Measurements from ENCODE around the gene VAV3.

Gene VAV3

DNA sequence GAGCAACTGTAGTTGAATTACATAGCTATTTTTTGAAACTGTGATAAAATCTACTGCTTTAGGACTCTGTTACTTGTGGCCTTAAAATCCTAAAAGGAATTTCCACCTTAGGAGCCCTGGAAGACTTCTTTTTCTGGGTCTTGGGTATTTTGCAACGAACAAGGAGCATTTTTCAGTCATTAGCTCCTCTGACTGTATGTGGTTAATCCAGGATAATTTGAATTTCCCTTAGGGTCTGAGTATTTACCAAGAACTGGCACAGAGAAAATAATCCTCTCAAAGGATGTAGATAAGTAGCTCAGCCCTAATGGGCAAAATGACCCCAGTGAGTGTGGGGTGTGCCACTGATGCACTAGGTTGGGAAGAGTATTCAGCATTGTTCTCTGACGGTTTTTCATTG is 170.4 kb downstream of the VAV3 start:
- no peak for DNase-seq (ENCODE audit: low read depth, low spot score)

DNA sequence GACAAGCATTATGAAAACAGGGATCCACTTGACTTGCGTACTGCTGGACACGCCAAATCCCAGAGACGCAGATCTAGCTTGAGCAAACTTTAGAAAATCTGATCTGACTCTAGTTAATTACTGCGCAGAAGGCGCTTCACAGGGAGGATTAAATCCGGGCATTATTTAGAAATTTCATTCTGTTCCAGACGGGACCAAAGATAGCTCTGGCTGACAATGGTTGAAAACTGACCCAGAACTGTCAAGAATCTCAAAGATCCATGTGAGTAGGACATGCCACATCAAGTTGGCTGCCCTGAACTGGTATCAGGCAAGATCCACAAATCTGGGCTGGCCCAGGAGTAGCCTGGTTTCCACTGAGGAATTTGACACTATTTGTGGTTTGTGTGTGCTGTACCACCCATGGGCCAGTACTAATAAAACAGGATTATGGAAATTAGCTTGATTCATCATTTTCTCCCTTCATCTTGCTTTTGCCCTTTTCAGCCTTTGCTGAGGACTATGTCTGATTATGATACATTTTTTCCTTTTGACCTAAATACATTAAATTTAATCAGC is 171.0 kb downstream of the VAV3 start:
- DNase-seq (ENCODE audit: low read depth, low spot score): no peak

DNA sequence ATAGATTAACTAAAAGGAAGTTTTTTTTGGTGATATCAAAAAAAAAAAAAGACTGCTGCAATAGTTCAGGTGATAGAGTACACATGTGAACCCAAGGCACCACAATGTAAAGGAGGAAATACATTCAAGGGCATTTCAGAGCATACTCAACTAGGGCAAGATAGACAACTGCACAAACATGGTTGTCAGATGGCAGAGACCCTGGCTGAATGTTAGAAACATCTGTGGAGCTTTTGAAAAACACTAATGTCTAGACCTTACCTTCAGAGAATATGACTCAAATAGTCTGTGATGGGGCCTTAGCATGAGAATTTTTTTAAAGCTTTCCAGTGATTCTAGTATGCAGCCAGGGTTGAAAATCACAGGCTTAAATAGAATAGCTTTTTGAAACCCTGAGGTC is 173.6 kb downstream of the VAV3 start:
- DNase-seq (ENCODE audit: low read depth, low spot score): no peak

DNA sequence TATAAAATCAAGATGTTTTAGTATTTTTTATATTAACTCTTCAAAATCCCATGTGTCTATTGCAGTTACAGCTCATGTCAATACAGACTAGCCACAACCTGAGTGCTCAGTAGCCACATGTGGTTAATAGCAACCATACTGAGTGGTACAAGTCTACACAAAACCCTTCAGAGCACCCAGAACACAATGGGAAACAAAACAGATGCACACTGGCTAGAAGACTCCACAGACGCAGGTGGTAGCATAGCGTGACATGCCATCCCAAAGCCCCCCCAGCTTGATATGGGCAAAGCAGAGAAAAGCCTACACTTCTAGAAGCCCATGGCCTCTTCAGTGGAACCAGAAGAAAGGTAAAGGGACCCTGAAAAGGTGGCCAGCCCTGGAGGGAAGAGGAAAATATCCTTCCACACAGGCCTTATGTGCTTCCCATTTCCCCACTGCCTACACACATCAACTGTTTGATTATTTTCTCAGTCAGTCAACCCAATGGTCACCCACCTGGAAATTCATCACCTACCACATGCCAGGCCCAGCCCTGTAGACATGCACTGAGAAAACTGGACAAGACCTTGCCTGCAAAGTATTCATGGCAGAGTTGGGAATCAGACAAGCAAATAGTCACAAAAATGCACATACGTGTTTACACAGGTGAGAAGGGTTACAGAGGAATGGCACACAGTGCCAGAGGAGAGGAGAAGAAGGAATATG is 175.0 kb downstream of the VAV3 start:
- DNase-seq (ENCODE audit: low read depth, low spot score): no peak

DNA sequence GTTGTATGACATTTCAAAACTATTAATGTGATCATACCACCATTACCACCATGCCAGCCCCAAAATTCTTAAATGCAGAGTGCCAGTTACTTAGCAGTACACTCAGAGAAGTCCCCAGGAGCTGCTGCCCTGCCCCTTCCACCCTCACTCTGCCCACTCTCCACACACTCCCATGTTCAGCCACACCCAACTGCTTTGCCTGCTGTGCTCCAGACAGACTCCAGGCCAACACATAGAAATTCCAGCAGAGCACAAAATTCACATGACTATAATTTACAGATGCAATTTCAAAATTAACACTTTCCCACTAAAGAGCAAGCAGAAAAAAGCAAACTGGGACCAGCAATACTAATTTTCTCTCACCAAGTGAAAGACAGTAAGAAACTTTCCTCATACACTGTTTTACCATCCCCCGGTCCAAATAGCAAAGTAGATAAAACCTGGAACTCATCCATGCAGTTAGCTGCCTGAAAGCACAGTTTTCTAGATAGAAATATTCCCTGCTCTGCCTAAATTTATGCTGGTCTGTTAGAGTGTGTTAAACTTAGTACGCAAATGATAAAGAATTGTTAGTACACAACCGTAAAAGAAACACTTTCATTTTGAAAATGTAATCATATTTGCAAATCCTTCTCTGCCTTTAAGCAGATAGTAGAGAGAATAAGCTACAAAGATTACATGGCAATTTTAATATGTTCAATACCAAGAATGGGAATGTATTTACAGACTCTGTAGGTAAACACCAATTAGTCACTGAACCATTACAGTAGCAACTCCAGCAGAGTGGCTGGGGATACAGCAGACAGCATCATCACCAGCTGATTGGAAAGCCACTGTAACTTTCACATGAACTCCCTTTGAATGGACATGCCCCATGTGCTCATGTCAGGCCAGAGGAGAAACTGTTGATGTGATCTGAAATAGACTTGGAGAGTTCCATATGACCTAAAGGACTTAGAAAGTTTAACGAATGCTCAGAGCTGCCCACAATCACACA is 176.5 kb downstream of the VAV3 start:
- no peak for DNase-seq (ENCODE audit: low read depth, low spot score)

DNA sequence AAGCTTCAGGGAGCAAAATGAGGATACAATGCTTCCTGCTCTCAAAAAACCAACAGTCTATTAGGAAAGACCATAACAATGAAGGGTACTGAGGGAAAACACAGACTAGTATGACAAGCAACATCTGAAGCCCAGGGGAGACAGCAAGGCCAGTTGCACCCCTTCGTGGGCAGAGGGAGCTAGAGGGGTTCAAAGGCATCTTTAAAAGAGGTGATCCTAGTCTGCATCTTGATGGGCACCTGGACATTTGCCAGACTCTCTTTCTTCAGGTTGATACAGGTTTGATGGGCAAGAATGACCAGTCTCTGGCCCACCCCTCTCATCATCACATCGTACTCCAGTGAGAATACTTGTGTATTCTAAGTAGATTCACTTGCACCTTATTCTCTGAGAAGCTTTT is 177.7 kb downstream of the VAV3 start:
- DNase-seq (ENCODE audit: low read depth, low spot score): no peak

DNA sequence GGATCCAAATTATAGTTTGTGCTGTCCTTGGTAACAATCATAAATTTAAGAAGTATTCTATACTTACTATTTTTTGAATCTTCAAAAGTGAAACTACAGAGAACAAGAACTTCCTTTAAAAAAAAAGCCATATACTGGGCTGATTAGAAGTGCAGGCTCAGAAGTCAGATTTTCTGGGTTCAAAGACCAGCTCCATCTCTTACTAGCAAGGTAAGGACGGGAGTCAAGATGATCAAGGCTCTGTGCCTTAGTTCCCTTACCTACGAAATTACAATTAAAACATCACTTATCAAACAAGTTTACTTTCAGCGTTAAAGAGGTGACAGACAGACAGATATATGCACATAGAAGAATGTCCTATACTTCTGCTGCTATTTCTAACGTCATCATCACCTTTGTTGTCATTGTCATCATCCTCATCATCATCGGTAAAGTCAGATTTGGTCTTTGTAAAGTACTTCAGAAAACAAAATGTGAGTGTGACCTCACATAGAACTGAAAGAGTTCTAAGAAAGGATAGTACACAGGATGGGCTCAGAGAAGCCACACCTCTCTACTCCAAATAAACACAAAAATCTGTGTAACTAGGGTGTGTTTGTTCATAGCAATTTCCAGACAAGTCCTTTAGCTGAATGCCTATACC is 178.7 kb downstream of the VAV3 start:
- no peak for DNase-seq (ENCODE audit: low read depth, low spot score)

DNA sequence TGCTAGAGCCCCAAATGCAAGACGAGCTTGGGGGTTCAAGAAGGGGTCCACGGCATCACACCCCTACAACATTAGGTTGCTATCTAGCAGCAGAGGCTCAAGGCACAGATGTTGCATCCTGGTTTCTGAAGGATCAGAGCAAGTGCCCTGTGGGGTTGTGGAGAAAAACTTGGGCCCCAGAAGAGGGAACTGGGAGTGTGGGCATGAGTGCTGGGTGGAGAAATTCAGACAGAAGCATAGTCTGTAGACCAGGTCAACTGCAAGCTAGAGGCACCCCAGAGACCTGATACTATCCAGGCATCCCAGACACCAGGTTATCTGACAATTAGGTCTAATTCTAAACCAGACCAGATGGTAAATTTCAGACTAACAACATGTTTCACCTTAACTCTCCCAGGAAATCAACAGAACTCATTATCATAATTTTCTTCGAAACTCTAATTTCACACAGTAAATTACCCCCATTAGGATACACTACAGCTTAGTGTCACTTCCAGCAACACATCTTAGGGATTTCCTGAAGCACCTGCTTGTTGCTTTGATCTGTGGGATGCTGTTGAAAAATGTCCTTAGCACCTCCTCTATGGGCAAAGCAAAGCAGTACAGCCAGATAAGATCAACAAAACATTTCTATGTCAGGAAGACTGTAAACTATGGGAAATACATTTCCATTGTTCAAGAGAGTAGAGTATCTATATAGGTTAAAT is 179.3 kb downstream of the VAV3 start:
- no peak for DNase-seq (ENCODE audit: low read depth, low spot score)

DNA sequence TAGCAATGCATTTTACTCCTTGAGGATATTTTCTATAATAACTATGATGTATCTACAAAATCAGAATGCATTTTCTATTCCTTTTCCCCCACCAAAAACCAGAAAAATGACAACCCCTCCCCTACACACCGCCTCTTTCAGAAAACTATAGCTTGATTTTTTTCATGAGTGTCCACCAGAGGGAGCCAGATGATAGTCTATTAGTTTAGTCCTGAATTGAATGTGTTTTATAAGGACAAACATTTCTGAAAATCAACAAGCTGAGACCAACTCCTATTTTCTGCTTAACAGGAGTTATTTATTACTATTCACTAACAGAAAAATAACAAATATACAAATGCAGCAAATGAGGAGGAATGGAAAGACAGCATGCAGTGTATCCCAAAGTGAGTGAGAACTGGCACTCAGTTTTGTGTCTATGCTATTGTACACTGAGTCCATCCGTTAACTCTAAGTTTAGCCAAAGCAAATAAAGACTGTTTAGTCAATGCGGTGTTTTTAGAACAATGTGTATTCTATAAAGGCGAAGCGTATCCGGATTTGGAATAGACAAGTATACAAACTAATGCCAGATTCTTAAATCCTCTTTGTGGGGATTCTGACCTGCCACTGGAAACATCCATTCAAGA is 182.6 kb downstream of the VAV3 start:
- peak; percentile 7 for DNase-seq (ENCODE audit: low read depth, low spot score)

DNA sequence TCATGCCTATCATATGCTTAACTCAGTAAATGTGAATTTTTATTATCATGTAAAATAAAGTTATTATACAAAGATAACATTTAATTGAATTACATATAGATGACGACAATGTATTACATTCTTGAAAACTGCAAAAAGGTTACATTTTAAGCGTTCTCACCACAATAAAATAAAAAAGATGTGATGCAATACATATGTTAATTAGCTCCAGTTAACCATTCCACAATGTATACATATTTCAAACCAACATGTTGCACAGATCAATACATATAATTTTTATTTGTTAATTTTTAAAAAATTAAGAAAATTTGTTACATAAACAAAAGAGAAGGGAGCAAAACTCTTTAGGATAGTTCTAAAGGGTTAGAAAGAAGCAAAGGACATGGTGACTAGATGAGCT is 183.7 kb downstream of the VAV3 start:
- no peak for DNase-seq (ENCODE audit: low read depth, low spot score)

DNA sequence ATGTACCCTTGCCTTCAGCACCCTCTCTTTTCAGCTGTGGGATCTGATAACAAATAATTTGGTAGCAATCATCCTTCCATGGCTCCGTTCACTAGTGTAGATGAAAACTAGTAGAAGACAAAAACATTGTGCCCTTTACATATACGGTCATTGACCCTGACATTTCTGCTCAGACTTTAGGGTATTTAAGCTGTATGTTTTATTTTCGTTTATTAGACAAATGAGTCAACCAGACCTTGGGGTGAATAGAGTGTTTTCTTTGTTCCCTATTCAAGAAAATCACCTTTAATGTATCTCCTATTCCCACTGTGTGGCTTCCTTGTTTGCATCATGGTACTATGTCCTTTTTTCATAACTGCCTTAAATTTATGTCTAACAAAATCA is 187.3 kb downstream of the VAV3 start:
- no peak for DNase-seq (ENCODE audit: low read depth, low spot score)

DNA sequence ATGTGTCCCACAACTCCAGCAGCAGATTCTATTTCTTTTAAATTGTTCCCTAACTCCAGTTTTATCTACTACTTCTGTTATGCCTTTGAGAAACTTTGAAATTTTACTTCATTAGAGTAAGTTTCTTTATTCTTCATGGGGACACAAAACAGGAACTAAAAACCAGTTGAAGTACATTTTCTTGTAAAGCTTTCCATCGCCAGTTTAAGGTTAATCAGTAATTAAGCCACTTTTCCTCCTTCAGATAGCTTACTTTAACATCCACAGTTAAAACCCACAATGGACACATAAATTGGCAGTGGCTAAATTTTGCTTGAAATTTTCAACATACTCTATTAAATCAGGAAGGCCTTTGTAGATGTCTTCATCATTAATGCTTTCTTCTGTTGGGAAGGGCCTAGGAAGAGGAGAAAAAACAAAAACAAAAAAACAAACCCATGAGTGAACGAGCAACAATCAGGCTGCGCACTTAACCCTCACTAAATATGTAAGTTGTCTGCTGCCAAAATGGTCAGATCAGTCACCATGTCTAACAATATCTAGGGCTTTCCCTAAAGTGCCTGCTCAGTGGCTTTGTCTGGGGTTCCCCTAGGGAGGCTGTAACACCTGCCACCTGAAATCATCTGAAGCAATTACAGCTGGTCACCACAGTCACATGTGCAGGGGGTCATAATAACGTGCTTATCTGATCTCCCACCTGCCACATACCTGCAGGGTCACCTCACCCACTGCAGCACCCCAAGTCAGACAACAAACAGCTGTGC is 187.9 kb downstream of the VAV3 start:
- no peak for DNase-seq (ENCODE audit: low read depth, low spot score)

DNA sequence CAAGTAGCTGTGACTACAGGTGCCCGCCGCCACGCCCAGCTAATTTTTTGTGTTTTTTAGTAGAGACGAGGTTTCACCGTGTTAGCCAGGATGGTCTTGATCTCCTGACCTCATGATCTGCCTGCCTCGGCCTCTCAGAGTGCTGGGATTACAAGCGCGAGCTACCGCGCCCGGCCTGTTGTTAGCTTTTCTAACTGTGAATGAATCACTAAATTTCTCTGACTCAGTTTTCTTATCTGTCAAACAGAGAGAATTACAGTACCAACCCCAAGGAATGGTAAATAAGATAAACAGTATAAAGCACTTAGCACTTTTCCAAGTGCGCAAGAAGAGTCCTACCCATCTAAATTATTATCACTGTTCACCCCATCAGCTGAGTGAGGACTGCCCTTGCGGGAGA is 193.6 kb downstream of the VAV3 start:
- no peak for DNase-seq (ENCODE audit: low read depth, low spot score)

DNA sequence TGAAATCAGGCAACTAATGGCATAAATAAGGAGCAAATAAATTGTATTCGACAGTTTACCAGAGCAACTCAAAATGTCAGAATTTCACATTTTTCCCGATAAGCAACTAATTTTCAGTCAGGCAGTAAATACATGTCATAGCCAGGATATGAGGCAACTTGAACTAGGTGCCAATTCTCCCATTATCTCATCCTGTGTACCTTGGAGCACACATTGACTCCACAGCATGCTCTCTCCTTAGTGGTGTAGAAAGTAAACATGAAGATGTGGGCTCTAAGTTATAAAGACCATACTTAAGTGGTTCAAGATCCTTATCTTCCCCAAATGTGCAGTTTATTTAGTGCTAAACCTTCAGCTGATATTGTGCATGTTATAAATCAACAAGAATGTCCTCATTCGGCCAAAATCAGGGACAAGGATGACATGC is 197.8 kb downstream of the VAV3 start:
- no peak for DNase-seq (ENCODE audit: low read depth, low spot score)

DNA sequence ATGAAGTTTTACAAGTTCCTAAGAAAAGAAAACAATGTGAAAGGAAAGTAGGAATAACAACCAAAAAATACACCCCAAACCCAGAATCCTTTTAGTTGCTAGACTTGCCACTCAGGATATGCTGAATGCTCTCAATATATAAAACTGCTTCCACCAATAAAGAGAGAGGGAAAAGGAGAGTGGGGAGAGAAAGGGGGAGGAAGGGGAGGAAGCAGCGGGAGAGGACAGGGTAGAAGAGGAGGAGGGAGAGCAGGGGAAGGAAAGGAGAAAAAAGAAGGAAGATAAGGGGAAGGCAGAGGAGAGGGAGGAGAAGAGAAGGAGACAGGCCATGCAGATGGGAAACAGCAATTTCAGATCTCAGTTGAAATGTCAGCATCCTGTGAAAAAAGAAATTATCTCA is 198.4 kb downstream of the VAV3 start:
- DNase-seq (ENCODE audit: low read depth, low spot score): no peak

DNA sequence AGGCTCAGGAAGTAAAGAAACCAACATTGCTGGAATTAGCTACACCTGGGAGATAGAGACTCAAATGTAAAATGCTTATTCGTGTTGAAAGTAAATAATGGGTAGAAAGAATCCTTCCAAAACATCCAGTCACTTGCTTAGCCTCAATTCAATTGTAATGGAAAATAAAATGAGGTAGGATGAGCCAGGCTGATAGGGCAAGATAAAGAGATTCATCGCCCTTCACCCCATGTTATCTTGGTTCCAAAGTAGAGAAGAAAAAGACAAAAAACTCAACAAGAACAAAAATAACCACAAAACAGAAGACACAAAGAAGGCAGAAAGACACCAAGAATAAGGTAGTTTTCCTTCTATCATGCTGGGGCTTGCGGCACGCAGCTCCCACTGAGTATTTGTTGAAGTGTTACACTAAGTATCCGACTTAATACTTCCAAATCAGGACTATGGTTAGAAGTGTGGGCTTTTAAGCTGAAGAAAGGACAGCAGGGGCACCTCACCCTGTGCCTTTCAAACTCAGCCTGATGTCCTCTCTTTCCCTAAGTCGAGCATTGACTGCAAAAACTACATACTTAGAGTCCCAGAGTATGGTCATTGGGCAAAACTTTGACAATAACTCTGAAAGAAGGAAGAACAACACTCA is 202.1 kb downstream of the VAV3 start:
- no peak for DNase-seq (ENCODE audit: low read depth, low spot score)

DNA sequence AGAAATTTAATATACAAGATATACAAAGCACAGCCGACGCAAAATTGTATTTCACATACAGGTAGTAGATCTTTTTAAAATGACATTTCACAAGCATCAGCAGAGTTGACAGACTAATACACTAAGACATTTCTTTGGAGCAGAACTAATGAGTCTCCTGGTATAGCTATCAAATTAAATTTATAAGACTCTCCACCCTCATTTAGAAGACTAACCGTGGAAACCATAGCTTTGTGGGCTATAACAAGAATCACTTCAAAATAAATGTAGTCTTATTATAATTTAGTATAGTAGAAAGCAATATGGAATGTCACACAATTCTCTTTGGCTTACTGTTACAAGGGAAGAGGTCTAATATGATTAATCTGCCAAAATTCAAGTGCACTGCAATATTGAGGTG is 204.9 kb downstream of the VAV3 start:
- no peak for DNase-seq (ENCODE audit: low read depth, low spot score)

DNA sequence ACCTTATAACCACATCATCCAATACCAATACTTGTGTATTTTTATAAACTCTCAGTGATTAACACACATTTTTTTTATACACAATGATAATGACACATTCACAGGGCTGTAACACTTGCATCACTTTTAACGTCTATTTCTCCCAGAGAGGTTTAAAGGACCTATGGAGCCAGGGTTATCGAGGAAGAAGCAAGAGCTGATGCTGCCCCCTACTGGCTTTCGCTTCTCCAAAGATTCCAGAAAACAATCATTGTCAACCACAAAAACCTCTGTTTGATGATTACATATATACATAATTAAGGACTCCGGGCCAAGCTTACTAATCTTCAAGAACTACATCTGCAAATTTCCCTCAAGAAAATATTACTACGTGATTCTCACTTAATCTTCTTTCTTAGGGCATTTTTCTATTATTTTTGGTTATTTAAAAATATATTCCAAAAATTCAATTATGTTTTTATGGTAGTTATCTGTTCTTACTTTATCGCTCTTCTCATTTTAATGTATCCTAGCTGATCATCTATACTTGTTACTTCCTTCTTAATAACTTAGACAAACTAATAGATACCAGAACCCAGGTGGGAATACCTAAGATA is 214.5 kb downstream of the VAV3 start:
- peak; percentile 2 for DNase-seq (ENCODE audit: low read depth, low spot score)

DNA sequence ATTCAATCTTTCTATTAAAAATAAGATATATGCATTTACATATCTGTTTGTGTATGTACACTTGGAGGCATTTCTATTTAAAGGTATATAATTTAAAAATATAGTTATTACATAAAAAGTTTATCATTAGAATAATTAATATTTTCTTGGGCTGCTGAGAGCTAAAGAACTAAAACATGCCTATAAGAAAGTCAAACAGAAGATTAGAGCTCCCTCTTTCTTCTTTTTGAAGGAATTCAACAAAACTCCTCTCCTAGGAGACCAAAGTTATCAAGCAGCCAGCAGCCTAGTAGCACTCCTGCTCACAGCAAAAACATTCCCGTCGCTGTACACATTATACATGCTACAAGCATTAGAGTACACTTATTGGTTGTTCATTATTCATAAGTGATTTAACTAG is 216.4 kb downstream of the VAV3 start:
- DNase-seq (ENCODE audit: low read depth, low spot score): no peak
